Parathyroid adenoma (tissue), 2 donors: ENCODE data around the gene CCDC43.
"Not testable (repeated sequence)": the region's sequence is repeated elsewhere in the genome, so short reads cannot be mapped to it uniquely, and the experiment has no call there.

ENCODE experiments used
- H2AFZ ChIP-seq: fragments of 300-600 bp; sonication (generic); one replicate; pipeline ENCODE4 v1.7.0; 2017; ENCODE audit warnings: antibody characterized with exemption, mild to moderate bottlenecking
- H3K27ac ChIP-seq: fragments of 300-600 bp; sonication (generic); one replicate; pipeline ENCODE4 v1.7.0; 2017
- H3K27me3 ChIP-seq: fragments of 300-600 bp; sonication (generic); one replicate; pipeline ENCODE4 v1.7.0; 2017; ENCODE audit warnings: low read length; ENCODE audit not compliant: control insufficient read depth, insufficient read depth
- H3K36me3 ChIP-seq: fragments of 300-600 bp; sonication (generic); one replicate; pipeline ENCODE4 v1.7.0; 2017; ENCODE audit warnings: low read length; ENCODE audit not compliant: control insufficient read depth, insufficient read depth
- H3K4me1 ChIP-seq: fragments of 300-600 bp; sonication (generic); one replicate; pipeline ENCODE4 v1.7.0; 2017; ENCODE audit warnings: control low read depth
- H3K4me2 ChIP-seq: fragments of 300-600 bp; sonication (generic); one replicate; pipeline ENCODE4 v1.7.0; 2017; ENCODE audit warnings: low read length
- H3K4me3 ChIP-seq: fragments of 300-600 bp; sonication (generic); one replicate; pipeline ENCODE4 v1.7.0; 2017; ENCODE audit warnings: low read depth, low read length
- H3K79me2 ChIP-seq: fragments of 300-600 bp; sonication (generic); one replicate; pipeline ENCODE4 v1.7.0; 2017; ENCODE audit warnings: control low read depth
- H3K9ac ChIP-seq: fragments of 300-600 bp; sonication (generic); one replicate; pipeline ENCODE4 v1.7.0; 2017; ENCODE audit warnings: mild to moderate bottlenecking
- H3K9me3 ChIP-seq: fragments of 300-600 bp; sonication (generic); one replicate; pipeline ENCODE4 v1.7.0; 2017; ENCODE audit warnings: low read length; ENCODE audit not compliant: control insufficient read depth
- TF ChIP-seq, protein P1 (sequence below): fragments of 300-600 bp; sonication (generic); IDR thresholded peaks from one replicate; pipeline ENCODE4 v1.7.0; 2017; ENCODE audit warnings: antibody characterized with exemption, mild to moderate bottlenecking
- donor health status: primary hyperparathyroidism.

CCDC43 gene

DNA sequence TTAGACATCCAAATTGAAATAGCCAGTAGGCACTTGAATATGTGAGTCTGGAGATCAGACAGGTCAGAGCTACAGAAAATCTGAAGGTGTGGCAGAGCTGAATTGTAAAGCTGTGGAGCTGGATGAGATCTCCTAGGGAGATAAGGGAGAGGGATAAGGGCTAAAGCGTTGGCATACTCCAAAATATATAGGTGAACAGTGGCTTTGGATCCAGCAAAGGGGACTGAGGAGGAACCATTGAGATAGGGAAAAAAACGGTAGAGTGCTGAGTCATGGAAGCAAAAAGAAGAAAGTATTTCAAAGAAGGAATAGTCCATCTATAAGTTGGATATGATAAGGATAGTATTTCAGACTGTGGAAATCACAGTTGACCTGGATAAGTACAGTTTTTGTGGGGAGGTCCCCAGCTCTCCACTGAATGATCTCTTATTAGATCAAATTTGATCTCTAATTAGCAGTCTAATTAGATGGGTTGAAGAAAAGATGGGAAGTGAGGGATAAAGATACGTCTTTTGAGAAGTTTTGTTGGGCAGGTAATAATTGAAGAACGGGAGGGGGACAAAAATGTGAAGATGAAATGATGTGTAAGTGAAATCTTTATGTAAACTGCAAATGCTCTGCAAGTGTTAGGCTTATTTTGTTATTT lies 18.3 kb upstream of the CCDC43 start:
- Histone ChIP-seq H3K27me3 (no peaks in the 10 kb centered on the region), H3K79me2 (no peaks in the 10 kb centered on the region), H3K9ac (peak overlapping the region; percentile 38), H2AFZ (peak overlapping the region; percentile 88), H3K27ac (peak overlapping the region; percentile 79), H3K4me1 (peaks cover 7% of the 10 kb centered on the region), H3K4me2 (peak overlapping the region; percentile 89), H3K4me3 (peak overlapping the region; percentile 93), H3K36me3 (no peaks in the 10 kb centered on the region), H3K9me3 (no peaks in the 10 kb centered on the region)
- TF ChIP-seq, protein P1, sequence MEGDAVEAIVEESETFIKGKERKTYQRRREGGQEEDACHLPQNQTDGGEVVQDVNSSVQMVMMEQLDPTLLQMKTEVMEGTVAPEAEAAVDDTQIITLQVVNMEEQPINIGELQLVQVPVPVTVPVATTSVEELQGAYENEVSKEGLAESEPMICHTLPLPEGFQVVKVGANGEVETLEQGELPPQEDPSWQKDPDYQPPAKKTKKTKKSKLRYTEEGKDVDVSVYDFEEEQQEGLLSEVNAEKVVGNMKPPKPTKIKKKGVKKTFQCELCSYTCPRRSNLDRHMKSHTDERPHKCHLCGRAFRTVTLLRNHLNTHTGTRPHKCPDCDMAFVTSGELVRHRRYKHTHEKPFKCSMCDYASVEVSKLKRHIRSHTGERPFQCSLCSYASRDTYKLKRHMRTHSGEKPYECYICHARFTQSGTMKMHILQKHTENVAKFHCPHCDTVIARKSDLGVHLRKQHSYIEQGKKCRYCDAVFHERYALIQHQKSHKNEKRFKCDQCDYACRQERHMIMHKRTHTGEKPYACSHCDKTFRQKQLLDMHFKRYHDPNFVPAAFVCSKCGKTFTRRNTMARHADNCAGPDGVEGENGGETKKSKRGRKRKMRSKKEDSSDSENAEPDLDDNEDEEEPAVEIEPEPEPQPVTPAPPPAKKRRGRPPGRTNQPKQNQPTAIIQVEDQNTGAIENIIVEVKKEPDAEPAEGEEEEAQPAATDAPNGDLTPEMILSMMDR: no peak

DNA sequence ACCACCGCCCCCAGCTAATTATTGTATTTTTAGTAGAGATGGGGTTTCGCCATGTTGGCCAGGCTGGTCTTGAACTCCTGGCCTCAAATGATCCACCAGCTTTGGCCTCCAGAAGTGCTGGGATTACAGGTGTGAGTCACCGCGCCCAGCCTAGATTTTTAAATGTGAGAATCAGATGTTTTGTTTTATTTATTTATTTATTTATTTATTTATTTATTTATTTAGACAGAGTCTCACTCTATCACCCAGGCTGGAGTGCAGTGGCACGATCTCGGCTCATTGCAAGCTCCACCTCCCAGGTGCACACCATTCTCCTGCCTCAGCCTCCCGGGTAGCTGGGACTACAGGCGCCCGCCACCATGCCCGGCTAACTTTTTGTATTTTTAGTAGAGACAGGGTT lies 10.7 kb upstream of the CCDC43 start:
- not testable (repeated sequence) for H3K36me3 ChIP-seq, H3K4me3 ChIP-seq, H3K9ac ChIP-seq, H3K27me3 ChIP-seq, H2AFZ ChIP-seq, H3K4me2 ChIP-seq, H3K9me3 ChIP-seq, H3K4me1 ChIP-seq, H3K79me2 ChIP-seq, H3K27ac ChIP-seq

DNA sequence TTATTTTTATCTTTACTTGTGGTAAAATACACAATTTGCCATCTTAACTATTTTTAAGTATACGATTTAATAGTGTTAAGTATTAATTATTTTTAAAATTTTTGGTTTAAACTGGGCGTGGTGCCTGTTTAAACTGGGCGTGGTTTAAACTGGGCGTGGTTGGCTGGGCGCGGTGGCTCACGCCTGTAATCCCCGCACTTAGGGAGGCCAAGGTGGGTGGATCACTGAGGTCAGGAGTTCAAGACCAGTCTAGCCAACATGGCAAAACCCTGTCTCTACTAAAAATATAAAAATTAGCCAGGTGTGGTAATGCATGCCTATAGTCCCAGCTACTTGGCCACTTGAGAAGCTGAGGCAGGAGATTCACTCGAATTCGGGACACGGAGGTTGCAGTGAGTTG lies 4.0 kb upstream of the CCDC43 start:
- Histone ChIP-seq H3K27ac (no peak overlapping the region), H3K9me3 (no peaks in the 10 kb centered on the region), H3K4me1 (peaks cover 6% of the 10 kb centered on the region), H2AFZ (no peak overlapping the region), H3K9ac (no peak overlapping the region), H3K4me2 (no peak overlapping the region), H3K4me3 (no peak overlapping the region), H3K79me2 (peaks cover 8% of the 10 kb centered on the region), H3K36me3 (no peaks in the 10 kb centered on the region), H3K27me3 (no peaks in the 10 kb centered on the region)
- TF ChIP-seq, protein P1: no peak

DNA sequence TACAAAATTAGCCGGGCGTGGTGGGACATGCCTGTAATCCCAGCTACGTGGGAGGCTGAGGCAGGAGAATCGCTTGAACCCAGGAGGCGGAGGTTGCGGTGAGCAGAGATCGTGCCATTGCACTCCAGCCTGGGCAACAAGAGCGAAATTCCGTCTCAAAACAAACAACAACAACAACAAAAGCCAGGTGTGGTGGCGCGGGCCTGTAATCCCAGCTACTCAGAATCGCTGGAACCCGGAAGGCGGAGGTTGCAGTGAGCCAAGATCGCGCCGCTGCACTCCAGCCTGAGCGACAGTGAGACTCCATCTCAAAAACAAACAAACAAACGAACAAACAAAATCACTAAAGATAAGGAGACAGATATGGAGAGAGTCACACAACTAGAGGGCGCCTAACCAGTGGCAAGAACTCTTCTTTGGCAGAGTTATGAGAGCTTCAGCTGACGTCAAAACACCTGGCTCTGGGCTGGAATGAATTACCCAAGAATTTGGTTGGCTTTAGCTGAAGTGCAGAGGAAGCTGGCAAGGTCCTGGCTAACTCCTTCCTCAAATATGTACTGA lies 1.2 kb upstream of the CCDC43 start:
- H3K9me3 ChIP-seq, H3K4me3 ChIP-seq, H3K9ac ChIP-seq, H3K27me3 ChIP-seq, H3K36me3 ChIP-seq, H3K79me2 ChIP-seq, H3K4me2 ChIP-seq, H3K4me1 ChIP-seq: not testable (repeated sequence)
- TF ChIP-seq, protein P1: peak; percentile 8
- Histone ChIP-seq H3K27ac (peak overlapping the region; percentile 64), H2AFZ (peak overlapping the region; percentile 84)

DNA sequence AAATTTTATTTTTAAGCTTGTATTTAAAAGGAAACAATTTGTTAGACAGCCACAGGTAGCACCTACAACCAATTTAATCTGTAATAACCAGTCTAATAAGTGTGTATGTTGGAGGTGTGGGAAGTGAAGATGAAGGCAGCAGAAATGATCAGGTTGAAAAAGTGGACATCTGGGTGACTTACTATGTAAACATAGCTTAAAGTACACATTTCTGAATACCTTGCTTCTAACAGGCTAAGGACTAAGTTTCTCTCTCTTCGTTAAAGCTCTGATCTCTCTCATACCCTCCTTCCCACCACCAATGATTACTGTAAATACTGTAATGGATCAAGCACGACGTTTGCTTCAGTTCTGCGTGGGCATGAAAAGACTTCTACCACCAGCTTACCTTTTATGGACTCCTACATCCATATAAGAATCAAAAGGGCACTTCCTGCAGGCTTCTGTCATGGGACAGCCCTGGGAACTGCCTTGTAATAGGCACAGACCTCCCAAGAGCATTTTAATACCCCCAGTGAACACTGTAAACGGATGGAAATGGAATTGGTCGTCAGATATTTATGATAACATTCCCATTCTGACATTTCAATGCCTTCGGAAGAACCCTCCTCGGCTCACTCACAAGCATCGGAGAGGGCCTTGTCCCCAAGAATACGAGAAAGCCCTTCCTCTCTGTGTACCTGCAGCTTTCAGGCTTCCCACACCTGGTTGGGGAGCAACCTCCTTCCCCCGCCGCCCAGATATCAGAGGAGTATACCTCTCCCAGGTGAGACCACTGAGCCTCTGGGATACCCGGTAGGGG lies 700 bp downstream of the CCDC43 start:
- H3K36me3 ChIP-seq: no peaks in the 10 kb centered on the region
- H3K27ac ChIP-seq: peak overlapping the region; percentile 64
- peaks cover 6% of the 10 kb centered on the region for H3K4me1 ChIP-seq
- no peaks in the 10 kb centered on the region for H3K27me3 ChIP-seq
- peak overlapping the region; percentile 25 for H3K9ac ChIP-seq
- H3K9me3 ChIP-seq: no peaks in the 10 kb centered on the region
- peak overlapping the region; percentile 95 for H3K4me3 ChIP-seq
- peak overlapping the region; percentile 84 for H2AFZ ChIP-seq
- H3K4me2 ChIP-seq: peak overlapping the region; percentile 87
- peaks cover 8% of the 10 kb centered on the region for H3K79me2 ChIP-seq
- TF ChIP-seq, protein P1: no peak
